HG03060 (cell line): ENCODE results near the gene GLDC.
"Not testable (repeated sequence)": the region's sequence is repeated elsewhere in the genome, so short reads cannot be mapped to it uniquely, and the experiment has no call there.

Experiments used
- ATAC-seq: cut with Tn5 transposase; IDR thresholded peaks from one replicate; pipeline ENCODE4 v1.9.1; 2021; ENCODE audit warnings: low read depth, moderate number of reproducible peaks; ENCODE audit not compliant: unreplicated experiment

GLDC gene

GRCh38 chr9:6625363-6625762, 20.2 kb downstream of the GLDC start:
- no peak for ATAC-seq

- ATAC-seq: not testable (repeated sequence)
Observed at GRCh38 chr9:6622784-6623183, 22.7 kb downstream of the GLDC start.

- no peak for ATAC-seq
Observed at GRCh38 chr9:6620796-6621195, 24.7 kb downstream of the GLDC start.

GRCh38 chr9:6620353-6620752, 25.2 kb downstream of the GLDC start:
- no peak for ATAC-seq

GRCh38 chr9:6619909-6620308, 25.6 kb downstream of the GLDC start:
- no peak for ATAC-seq

- ATAC-seq: no peak
Observed at GRCh38 chr9:6616951-6617602, 28.5 kb downstream of the GLDC start.

- no peak for ATAC-seq
Observed at GRCh38 chr9:6614489-6614888, 31.0 kb downstream of the GLDC start.

- no peak for ATAC-seq
Observed at GRCh38 chr9:6611865-6612264, 33.7 kb downstream of the GLDC start.

GRCh38 chr9:6610073-6610472, 35.5 kb downstream of the GLDC start:
- ATAC-seq: no peak

GRCh38 chr9:6609497-6610016, 36.0 kb downstream of the GLDC start:
- no peak for ATAC-seq

GRCh38 chr9:6605202-6605601, 40.3 kb downstream of the GLDC start:
- ATAC-seq: peak; percentile 81

GRCh38 chr9:6600426-6600825, 45.1 kb downstream of the GLDC start:
- no peak for ATAC-seq

GRCh38 chr9:6600006-6600405, 45.5 kb downstream of the GLDC start:
- ATAC-seq: no peak

- ATAC-seq: peak; percentile 94
Observed at GRCh38 chr9:6598249-6598725, 47.2 kb downstream of the GLDC start.

- ATAC-seq: no peak
Observed at GRCh38 chr9:6592791-6593190, 52.7 kb downstream of the GLDC start.

GRCh38 chr9:6592231-6592630, 53.3 kb downstream of the GLDC start:
- ATAC-seq: no peak

- ATAC-seq: no peak
Observed at GRCh38 chr9:6590772-6591384, 54.7 kb downstream of the GLDC start.

- ATAC-seq: no peak
Observed at GRCh38 chr9:6590334-6590733, 55.2 kb downstream of the GLDC start.

GRCh38 chr9:6584881-6585597, 60.5 kb downstream of the GLDC start:
- ATAC-seq: no peak

GRCh38 chr9:6581253-6581652, 64.3 kb downstream of the GLDC start:
- ATAC-seq: no peak

GRCh38 chr9:6579613-6580012, 65.9 kb downstream of the GLDC start:
- ATAC-seq: no peak
